ENCODE results near the gene C3orf33.

The C3orf33 gene

GRCh38 chr3:155804323-155804722 lies 1.8 kb downstream of the C3orf33 start (continued):
- no peak for TF ChIP-seq CSRNP3 (CRISPR knock-in tag; IDR thresholded peaks at IDR 0.05)

- no peak for TF ChIP-seq OSR1 (CRISPR knock-in tag; IDR thresholded peaks at IDR 0.05)
- no peak for TF ChIP-seq ZC3H10 (CRISPR knock-in tag; IDR thresholded peaks at IDR 0.05)
- TF ChIP-seq ZFP30 (CRISPR knock-in tag; IDR thresholded peaks at IDR 0.05): peak; percentile 76
- no peak for TF ChIP-seq ARNTL (CRISPR knock-in tag; IDR thresholded peaks at IDR 0.05; ENCODE audit: borderline replicate concordance, low read depth)
- TF ChIP-seq POU6F1 (CRISPR knock-in tag; IDR thresholded peaks at IDR 0.05; ENCODE audit: borderline replicate concordance, low read depth): no peak
- no peak for TF ChIP-seq CREB5 (CRISPR knock-in tag; IDR thresholded peaks at IDR 0.05; ENCODE audit: low read depth)
- TF ChIP-seq ZNF8 (CRISPR knock-in tag; IDR thresholded peaks at IDR 0.05): no peak
- no peak for TF ChIP-seq CSRNP3 (CRISPR knock-in tag; IDR thresholded peaks at IDR 0.05)
- ATAC-seq: no peak
These were observed 13.5 kb downstream of the C3orf33 start for GRCh38 chr3:155792532-155792931.

GRCh38 chr3:155791190-155791589 lies 14.9 kb downstream of the C3orf33 start:
- TF ChIP-seq RARB (CRISPR knock-in tag; IDR thresholded peaks at IDR 0.05) (no peak), SNAI2 (CRISPR knock-in tag; IDR thresholded peaks at IDR 0.05) (no peak), PPARA (CRISPR knock-in tag; IDR thresholded peaks at IDR 0.05; ENCODE audit: borderline replicate concordance) (no peak), GLIS3 (CRISPR knock-in tag; IDR thresholded peaks at IDR 0.05) (no peak), POU6F1 (CRISPR knock-in tag; IDR thresholded peaks at IDR 0.05; ENCODE audit: borderline replicate concordance, low read depth) (no peak), TSHZ2 (CRISPR knock-in tag; IDR thresholded peaks at IDR 0.05) (no peak), TOX (CRISPR knock-in tag; IDR thresholded peaks at IDR 0.05; ENCODE audit: borderline replicate concordance) (no peak), ESRRG (CRISPR knock-in tag; IDR thresholded peaks at IDR 0.05) (no peak), ISL1 (CRISPR knock-in tag; IDR thresholded peaks at IDR 0.05) (no peak), BACH2 (CRISPR knock-in tag; IDR thresholded peaks at IDR 0.05; ENCODE audit: borderline replicate concordance) (no peak), ARNTL (CRISPR knock-in tag; IDR thresholded peaks at IDR 0.05; ENCODE audit: borderline replicate concordance, low read depth) (no peak), CREB5 (CRISPR knock-in tag; IDR thresholded peaks at IDR 0.05; ENCODE audit: low read depth) (no peak), TCF4 (CRISPR knock-in tag; IDR thresholded peaks at IDR 0.05; ENCODE audit: borderline replicate concordance) (no peak), ZFP30 (CRISPR knock-in tag; IDR thresholded peaks at IDR 0.05) (no peak), ZNF565 (CRISPR knock-in tag; conservative IDR thresholded peaks at IDR 0.05; ENCODE audit: low read depth) (no peak), ZC3H10 (CRISPR knock-in tag; IDR thresholded peaks at IDR 0.05) (no peak), ZNF70 (CRISPR knock-in tag; IDR thresholded peaks at IDR 0.05) (no peak), CSRNP3 (CRISPR knock-in tag; IDR thresholded peaks at IDR 0.05) (no peak), CSDC2 (CRISPR knock-in tag; IDR thresholded peaks at IDR 0.05) (no peak)
- no peak for ATAC-seq
